Fibroblast of villous mesenchyme (primary cell): ENCODE measurements around the gene GRAMD1B. TPM values are rescaled to one million over a fixed set of nuclear protein-coding genes. Genes with fewer than 3 reads are reported as not detected.
A peak's percentile ranks its signal among the peaks of the same experiment; 100 is the strongest.
"Not testable (repeated sequence)": the region's sequence is repeated elsewhere in the genome, so short reads cannot be mapped to it uniquely, and the experiment has no call there.

ENCODE experiments used
- DNase-seq: peaks from one replicate; pipeline ENCODE4 v3.0.0-alpha.2; 2010; ENCODE audit warnings: low read depth
- H3K4me3 ChIP-seq: 2 replicates; pipeline ENCODE4 v1.5.1; 2011; ENCODE audit warnings: low read depth, mild to moderate bottlenecking, low read length
- total RNA-seq: library from RNA; depleted of rRNA; stranded (reverse); fragments of >200 nt; gene quantifications from 2 replicates; pipeline ENCODE4 v1.2.3, GENCODE V29; 2012
- TF ChIP-seq, protein P1 (sequence below): IDR thresholded peaks from 2 replicates; pipeline ENCODE4 v1.5.1; 2012; ENCODE audit warnings: low read depth, mild to moderate bottlenecking, low read length; ENCODE audit not compliant: insufficient read depth

GRAMD1B gene
- total RNA-seq, 1 donor: 6.0 TPM

GRCh38 chr11:123516238-123516637 is 86.2 kb downstream of the GRAMD1B start:
- no peak for DNase-seq
- H3K4me3 ChIP-seq: no peak overlapping the region
- TF ChIP-seq, protein P1, sequence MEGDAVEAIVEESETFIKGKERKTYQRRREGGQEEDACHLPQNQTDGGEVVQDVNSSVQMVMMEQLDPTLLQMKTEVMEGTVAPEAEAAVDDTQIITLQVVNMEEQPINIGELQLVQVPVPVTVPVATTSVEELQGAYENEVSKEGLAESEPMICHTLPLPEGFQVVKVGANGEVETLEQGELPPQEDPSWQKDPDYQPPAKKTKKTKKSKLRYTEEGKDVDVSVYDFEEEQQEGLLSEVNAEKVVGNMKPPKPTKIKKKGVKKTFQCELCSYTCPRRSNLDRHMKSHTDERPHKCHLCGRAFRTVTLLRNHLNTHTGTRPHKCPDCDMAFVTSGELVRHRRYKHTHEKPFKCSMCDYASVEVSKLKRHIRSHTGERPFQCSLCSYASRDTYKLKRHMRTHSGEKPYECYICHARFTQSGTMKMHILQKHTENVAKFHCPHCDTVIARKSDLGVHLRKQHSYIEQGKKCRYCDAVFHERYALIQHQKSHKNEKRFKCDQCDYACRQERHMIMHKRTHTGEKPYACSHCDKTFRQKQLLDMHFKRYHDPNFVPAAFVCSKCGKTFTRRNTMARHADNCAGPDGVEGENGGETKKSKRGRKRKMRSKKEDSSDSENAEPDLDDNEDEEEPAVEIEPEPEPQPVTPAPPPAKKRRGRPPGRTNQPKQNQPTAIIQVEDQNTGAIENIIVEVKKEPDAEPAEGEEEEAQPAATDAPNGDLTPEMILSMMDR: no peak

DNA sequence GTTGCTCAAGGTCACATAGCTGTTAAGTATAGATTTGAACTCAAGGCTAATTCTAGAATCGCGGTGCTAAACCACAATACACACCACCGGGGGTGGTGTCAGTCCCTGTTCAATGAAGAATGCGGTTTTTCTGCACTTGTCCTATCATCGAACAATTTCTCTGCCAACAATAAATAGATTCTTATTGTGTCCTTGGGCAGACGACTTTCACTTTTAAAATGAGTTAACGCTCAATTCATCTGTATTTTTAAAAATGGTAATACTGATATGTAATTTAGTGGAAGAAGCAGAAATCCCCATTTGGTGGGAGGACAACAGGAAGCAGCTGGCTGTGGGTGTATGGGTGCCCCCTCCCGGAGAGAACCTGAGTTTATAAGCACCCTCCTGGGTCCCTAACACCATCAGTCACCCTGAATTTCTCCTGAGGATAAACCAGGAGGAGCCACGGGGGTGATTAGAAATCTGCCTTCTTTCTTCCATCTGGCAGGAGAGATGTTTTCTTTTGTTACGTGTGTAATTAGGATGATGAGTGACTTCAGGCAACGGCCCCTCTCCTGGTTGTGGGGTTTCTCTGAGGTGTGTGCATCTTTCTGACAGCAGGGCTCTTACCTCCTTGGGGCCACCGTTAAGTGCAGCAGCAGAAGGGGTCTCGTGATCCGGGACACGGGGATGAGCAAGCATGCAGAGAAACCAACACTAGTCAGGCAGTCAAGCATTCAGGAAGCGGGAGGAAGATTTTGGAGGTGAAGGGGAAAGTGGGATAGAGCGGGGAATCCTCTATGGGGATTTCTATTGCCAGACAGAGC is 87.7 kb downstream of the GRAMD1B start:
- TF ChIP-seq, protein P1: no peak
- DNase-seq: no peak
- H3K4me3 ChIP-seq: no peak overlapping the region

DNA sequence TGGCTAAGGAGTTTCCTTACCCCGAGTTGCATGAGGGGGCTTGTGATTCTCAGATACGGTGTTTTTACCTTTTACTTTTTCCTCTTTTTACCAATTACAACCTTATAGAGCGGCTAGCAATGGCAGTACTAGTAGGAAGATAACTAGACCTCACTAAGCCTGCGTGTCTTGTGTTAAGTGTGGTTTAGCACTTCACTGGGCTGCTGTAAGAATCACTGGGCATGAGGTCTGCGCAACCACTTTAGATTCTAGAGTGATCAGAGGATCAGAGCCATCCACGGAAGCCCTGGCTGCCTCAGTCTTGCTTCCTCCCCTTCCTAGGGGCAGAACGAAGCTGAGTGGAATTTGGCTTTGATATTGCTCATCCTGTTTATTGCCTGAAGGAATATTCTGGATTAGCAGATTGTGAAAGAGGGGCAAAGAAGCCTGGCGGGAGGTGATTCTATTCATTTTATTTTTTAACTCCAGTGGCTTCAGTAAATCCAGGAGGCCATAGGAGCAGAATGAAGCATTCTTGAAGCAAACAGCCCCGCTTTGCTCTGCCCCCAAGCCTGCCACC is 88.5 kb downstream of the GRAMD1B start:
- TF ChIP-seq, protein P1: no peak
- DNase-seq: no peak
- H3K4me3 ChIP-seq: no peak overlapping the region

- peak; percentile 4 for DNase-seq
- no peak overlapping the region for H3K4me3 ChIP-seq
- TF ChIP-seq, protein P1: no peak
These were observed 89.2 kb downstream of the GRAMD1B start for GRCh38 chr11:123519055-123519796.

GRCh38 chr11:123519797-123520193 is 89.7 kb downstream of the GRAMD1B start:
- no peak overlapping the region for H3K4me3 ChIP-seq
- TF ChIP-seq, protein P1: no peak
- no peak for DNase-seq

DNA sequence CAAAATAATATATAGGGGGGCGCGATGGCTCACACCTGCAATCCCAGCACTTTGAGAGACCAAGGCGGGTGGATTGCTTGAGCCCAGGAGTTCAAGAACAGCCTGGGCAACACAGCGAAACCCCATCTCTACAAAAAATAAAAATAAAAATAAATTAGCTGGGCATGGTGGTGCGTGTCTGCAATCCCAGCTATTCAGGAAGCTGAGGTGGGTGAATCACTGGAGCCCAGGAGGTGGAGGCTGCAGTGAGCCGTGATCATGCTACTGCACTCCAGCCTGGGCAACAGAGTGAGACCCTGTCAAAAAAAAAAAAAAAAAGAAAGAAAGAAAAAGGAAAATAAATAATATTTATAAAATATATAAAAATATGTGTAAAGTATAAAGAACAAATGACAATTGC is 90.4 kb downstream of the GRAMD1B start:
- not testable (repeated sequence) for H3K4me3 ChIP-seq, DNase-seq

- no peak overlapping the region for H3K4me3 ChIP-seq
- DNase-seq: no peak
- TF ChIP-seq, protein P1: no peak
These were observed 90.9 kb downstream of the GRAMD1B start for GRCh38 chr11:123521001-123521400.
